ENCODE measurements around the gene THOP1. TPM values are rescaled to one million over a fixed set of nuclear protein-coding genes. Genes with fewer than 3 reads are reported as not detected.

THOP1 gene
- polyA plus RNA-seq, 3 donors: 13.4 to 17.6 (median 14.6) TPM

DNA sequence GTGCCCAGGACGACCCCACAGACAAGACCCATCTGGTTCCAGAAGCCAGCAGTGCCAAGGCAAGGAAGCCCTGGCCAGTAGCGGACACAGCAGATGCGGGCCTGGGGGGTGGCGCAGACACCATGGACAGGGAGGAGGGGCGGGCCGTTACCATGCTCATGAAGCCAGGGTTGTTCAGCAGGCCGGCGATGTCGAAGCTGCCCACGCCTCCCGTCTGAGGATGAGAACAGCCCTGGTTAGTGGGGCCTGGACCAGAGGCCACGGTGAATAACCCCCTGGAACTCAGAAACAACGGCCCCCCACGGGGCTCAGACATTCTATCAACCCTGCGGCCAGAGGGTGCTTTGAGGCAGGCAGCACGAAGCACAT is 24.0 kb upstream of the THOP1 start:
- Histone ChIP-seq H3K27me3 (ENCODE audit: control insufficient read depth in 2 of 2, insufficient read depth in 2 of 2, low read length in 2 of 2) (no peaks in the 10 kb centered on the region), H3K4me1 (ENCODE audit: control insufficient read depth in 1 of 2, insufficient read depth in 2 of 2, low read length in 2 of 2) (no peaks in the 10 kb centered on the region), H3K9ac (ENCODE audit: insufficient read depth, low read length, poor library complexity, severe bottlenecking) (no peak overlapping the region), H4K20me1 (ENCODE audit: insufficient read depth, low read length) (no peaks in the 10 kb centered on the region), H3K36me3 (replicated peaks in 1 of 2; ENCODE audit: control insufficient read depth in 1 of 2, insufficient read depth in 2 of 2, low read length in 2 of 2) (peaks cover 76 to 91% of the 10 kb centered on the region in 2 donors), H3K79me2 (ENCODE audit: insufficient read depth, low read length) (no peaks in the 10 kb centered on the region), H3K4me2 (replicated peaks; ENCODE audit: extremely low read depth, low read length, poor library complexity, severe bottlenecking) (no peak overlapping the region), H3K9me3 (replicated peaks in 1 of 2; ENCODE audit: control insufficient read depth in 1 of 2, insufficient read depth in 1 of 2, low read length in 2 of 2) (no peaks in the 10 kb centered on the region), H3K27ac (ENCODE audit: low read depth in 1 of 2, low read length in 2 of 2) (no peak overlapping the region), H3K4me3 (replicated peaks in 1 of 3; ENCODE audit: low read depth in 2 of 3, low read length in 3 of 3) (no peak overlapping the region), H2AFZ (ENCODE audit: insufficient read depth, low read depth, low read length, poor library complexity, severe bottlenecking) (no peak overlapping the region)
- intact Hi-C loops (cut with micrococcal nuclease): no loop called here
- no peak overlapping the region for H3K4me3 Mint-ChIP-seq
- 98% methylated on average over 15 of the region's 16 CpGs for WGBS (ENCODE audit: insufficient coverage)
- TF ChIP-seq, protein P1, sequence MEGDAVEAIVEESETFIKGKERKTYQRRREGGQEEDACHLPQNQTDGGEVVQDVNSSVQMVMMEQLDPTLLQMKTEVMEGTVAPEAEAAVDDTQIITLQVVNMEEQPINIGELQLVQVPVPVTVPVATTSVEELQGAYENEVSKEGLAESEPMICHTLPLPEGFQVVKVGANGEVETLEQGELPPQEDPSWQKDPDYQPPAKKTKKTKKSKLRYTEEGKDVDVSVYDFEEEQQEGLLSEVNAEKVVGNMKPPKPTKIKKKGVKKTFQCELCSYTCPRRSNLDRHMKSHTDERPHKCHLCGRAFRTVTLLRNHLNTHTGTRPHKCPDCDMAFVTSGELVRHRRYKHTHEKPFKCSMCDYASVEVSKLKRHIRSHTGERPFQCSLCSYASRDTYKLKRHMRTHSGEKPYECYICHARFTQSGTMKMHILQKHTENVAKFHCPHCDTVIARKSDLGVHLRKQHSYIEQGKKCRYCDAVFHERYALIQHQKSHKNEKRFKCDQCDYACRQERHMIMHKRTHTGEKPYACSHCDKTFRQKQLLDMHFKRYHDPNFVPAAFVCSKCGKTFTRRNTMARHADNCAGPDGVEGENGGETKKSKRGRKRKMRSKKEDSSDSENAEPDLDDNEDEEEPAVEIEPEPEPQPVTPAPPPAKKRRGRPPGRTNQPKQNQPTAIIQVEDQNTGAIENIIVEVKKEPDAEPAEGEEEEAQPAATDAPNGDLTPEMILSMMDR (IDR thresholded peaks at IDR 0.05): no peak
- no peak for DNase-seq
- no peaks in the 10 kb centered on the region for H3K27me3 Mint-ChIP-seq (ENCODE audit: low read depth in 3 of 3)
- no peaks in the 10 kb centered on the region for H3K4me1 Mint-ChIP-seq
- H3K27ac Mint-ChIP-seq: no peak overlapping the region
- H3K9me3 Mint-ChIP-seq: peaks cover 0 to 4% (median 0%) of the 10 kb centered on the region in 7 donors
- peaks cover 63 to 96% of the 10 kb centered on the region in 2 donors for H3K36me3 Mint-ChIP-seq

DNA sequence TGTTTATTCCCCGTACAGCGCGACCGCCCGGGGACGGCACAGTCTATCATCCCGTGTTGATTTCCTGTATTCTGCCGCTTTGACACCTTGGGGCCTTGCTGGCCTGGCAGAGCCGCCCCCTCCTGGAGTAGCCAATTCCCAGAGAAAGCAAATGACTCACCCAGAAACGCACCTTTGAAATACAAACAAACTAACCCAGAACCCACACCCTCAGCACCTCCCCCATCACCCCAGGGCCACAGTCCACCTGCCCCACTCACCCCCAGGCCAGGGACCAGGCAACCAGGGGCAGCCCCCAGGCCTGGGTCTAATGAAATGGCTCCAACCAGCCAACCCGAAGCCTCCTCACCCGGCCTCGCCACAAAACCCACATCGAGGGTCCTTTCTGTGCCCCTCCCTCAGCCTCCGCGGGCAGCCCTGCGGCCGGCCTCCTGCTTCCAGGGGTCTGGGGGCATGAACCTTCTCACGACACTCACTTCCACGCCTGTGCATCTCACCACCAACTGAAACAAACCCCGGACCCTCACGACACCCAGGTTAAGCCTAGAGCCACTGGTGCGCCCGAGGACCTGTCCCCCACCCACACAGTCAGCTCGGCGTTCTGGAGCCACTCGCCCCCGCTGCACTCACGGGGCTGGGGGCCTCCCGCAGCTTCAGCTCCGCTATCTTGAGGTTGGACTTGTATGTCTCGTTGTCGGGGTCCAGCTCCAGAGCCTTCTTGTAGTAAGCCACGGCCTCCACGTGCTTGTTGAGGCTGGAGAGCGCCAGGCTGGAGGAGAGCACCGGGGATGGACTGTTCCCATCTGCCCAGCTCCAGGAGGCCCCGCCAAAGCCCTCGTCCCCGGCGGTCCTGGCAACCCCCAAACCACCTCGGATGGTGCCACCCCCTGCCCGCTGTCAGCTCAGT is 23.2 kb upstream of the THOP1 start:
- no peaks in the 10 kb centered on the region for H3K4me1 ChIP-seq (ENCODE audit: control insufficient read depth in 1 of 2, insufficient read depth in 2 of 2, low read length in 2 of 2)
- no peak for DNase-seq
- H2AFZ ChIP-seq (ENCODE audit: insufficient read depth, low read depth, low read length, poor library complexity, severe bottlenecking): no peak overlapping the region
- Mint-ChIP-seq H3K27me3 (ENCODE audit: low read depth in 3 of 3) (no peaks in the 10 kb centered on the region), H3K27ac (peak overlapping the region in 2 of 7 donors; percentile 30 to 85), H3K9me3 (peaks cover 0 to 4% (median 0%) of the 10 kb centered on the region in 7 donors), H3K4me3 (no peak overlapping the region), H3K4me1 (no peaks in the 10 kb centered on the region), H3K36me3 (peaks cover 66 to 97% of the 10 kb centered on the region in 2 donors)
- H4K20me1 ChIP-seq (ENCODE audit: insufficient read depth, low read length): no peaks in the 10 kb centered on the region
- no peak overlapping the region for H3K27ac ChIP-seq (ENCODE audit: low read depth in 1 of 2, low read length in 2 of 2)
- no peak overlapping the region for H3K9ac ChIP-seq (ENCODE audit: insufficient read depth, low read length, poor library complexity, severe bottlenecking)
- no peak overlapping the region for H3K4me2 ChIP-seq (replicated peaks; ENCODE audit: extremely low read depth, low read length, poor library complexity, severe bottlenecking)
- H3K9me3 ChIP-seq (replicated peaks in 1 of 2; ENCODE audit: control insufficient read depth in 1 of 2, insufficient read depth in 1 of 2, low read length in 2 of 2): no peaks in the 10 kb centered on the region
- intact Hi-C loops (cut with micrococcal nuclease): no loop called here
- H3K27me3 ChIP-seq (ENCODE audit: control insufficient read depth in 2 of 2, insufficient read depth in 2 of 2, low read length in 2 of 2): no peaks in the 10 kb centered on the region
- no peak overlapping the region for H3K4me3 ChIP-seq (replicated peaks in 1 of 3; ENCODE audit: low read depth in 2 of 3, low read length in 3 of 3)
- 97% methylated on average over 35 of the region's 43 CpGs for WGBS (ENCODE audit: insufficient coverage)
- TF ChIP-seq, protein P1 (IDR thresholded peaks at IDR 0.05): no peak
- no peaks in the 10 kb centered on the region for H3K79me2 ChIP-seq (ENCODE audit: insufficient read depth, low read length)
- H3K36me3 ChIP-seq (replicated peaks in 1 of 2; ENCODE audit: control insufficient read depth in 1 of 2, insufficient read depth in 2 of 2, low read length in 2 of 2): peaks cover 79 to 91% of the 10 kb centered on the region in 2 donors
